ENCODE data around the gene GIPC3.

GRCh38 chr19:3591876-3592613 lies 6.8 kb downstream of the GIPC3 start:
- TF ChIP-seq, protein P1, sequence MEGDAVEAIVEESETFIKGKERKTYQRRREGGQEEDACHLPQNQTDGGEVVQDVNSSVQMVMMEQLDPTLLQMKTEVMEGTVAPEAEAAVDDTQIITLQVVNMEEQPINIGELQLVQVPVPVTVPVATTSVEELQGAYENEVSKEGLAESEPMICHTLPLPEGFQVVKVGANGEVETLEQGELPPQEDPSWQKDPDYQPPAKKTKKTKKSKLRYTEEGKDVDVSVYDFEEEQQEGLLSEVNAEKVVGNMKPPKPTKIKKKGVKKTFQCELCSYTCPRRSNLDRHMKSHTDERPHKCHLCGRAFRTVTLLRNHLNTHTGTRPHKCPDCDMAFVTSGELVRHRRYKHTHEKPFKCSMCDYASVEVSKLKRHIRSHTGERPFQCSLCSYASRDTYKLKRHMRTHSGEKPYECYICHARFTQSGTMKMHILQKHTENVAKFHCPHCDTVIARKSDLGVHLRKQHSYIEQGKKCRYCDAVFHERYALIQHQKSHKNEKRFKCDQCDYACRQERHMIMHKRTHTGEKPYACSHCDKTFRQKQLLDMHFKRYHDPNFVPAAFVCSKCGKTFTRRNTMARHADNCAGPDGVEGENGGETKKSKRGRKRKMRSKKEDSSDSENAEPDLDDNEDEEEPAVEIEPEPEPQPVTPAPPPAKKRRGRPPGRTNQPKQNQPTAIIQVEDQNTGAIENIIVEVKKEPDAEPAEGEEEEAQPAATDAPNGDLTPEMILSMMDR (IDR thresholded peaks at IDR 0.05): no peak
- TF ChIP-seq EZH2 (IDR thresholded peaks at IDR 0.05) (no peak), EZH2phosphoT487 (IDR thresholded peaks at IDR 0.05) (no peak)

Data from neural progenitor cell (in vitro differentiated cells).